Measurements from ENCODE around the gene LSM12.

LSM12 gene

GRCh38 chr17:44097110-44097958 is 30.9 kb upstream of the LSM12 start:
- no peak for DNase-seq (ENCODE audit: extremely low read depth, insufficient read length)
- no peaks in the 10 kb centered on the region for H3K27me3 ChIP-seq (replicated peaks; ENCODE audit: control insufficient read depth, insufficient read depth, low read length)
- H3K4me3 ChIP-seq (replicated peaks; ENCODE audit: low read depth, low read length) = no peak overlapping the region
- peaks cover 3% of the 10 kb centered on the region for H3K36me3 ChIP-seq (ENCODE audit: control insufficient read depth, insufficient read depth, low read length)
- TF ChIP-seq CTCF (IDR thresholded peaks at IDR 0.05; ENCODE audit: insufficient read depth, low read length, poor library complexity, severe bottlenecking) = no peak

GRCh38 chr17:44095647-44096496 is 29.4 kb upstream of the LSM12 start:
- Histone ChIP-seq H3K4me3 (replicated peaks; ENCODE audit: low read depth, low read length) (no peak overlapping the region), H3K36me3 (ENCODE audit: control insufficient read depth, insufficient read depth, low read length) (peaks cover 12% of the 10 kb centered on the region), H3K27me3 (replicated peaks; ENCODE audit: control insufficient read depth, insufficient read depth, low read length) (no peaks in the 10 kb centered on the region)
- TF ChIP-seq CTCF (IDR thresholded peaks at IDR 0.05; ENCODE audit: insufficient read depth, low read length, poor library complexity, severe bottlenecking) = no peak
- DNase-seq (ENCODE audit: extremely low read depth, insufficient read length) = no peak

- Histone ChIP-seq H3K36me3 (ENCODE audit: control insufficient read depth, insufficient read depth, low read length) (peaks cover 12% of the 10 kb centered on the region), H3K4me3 (replicated peaks; ENCODE audit: low read depth, low read length) (no peak overlapping the region), H3K27me3 (replicated peaks; ENCODE audit: control insufficient read depth, insufficient read depth, low read length) (no peaks in the 10 kb centered on the region)
- no peak for DNase-seq (ENCODE audit: extremely low read depth, insufficient read length)
- no peak for TF ChIP-seq CTCF (IDR thresholded peaks at IDR 0.05; ENCODE audit: insufficient read depth, low read length, poor library complexity, severe bottlenecking)
These were observed 28.8 kb upstream of the LSM12 start for GRCh38 chr17:44095388-44095646.

DNA sequence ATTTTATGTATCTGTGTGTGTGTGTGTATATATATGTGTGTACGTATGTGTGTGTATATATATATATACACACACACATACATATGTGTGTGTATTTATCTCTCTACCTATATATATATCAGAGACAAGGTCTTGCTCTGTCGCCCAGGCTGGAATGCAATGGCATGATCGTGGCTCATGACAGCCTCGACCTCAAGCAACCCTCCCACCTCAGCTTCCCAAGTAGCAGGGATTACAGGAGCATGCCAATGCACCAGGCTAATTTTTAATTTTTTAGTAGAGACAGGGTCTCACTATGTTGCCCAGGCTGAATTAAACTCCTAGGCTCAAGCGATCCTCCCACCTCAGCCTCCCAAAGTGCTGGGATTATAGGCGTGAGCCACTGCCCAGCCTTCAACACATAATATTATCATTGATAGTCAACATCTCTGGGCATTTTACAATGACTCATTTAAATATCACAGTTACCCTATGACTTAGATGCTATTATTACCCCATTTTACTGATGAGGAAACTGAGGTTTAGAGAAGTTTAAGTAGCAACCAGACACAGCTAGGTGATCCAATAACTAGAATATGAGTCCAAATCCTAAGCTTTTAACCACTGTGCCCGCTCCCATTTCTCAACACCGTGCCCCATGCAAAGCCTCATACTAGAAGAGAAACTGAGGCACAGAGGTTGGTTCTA is 28.4 kb upstream of the LSM12 start:
- no peak for DNase-seq (ENCODE audit: extremely low read depth, insufficient read length)
- H3K27me3 ChIP-seq (replicated peaks; ENCODE audit: control insufficient read depth, insufficient read depth, low read length) = no peaks in the 10 kb centered on the region
- H3K36me3 ChIP-seq (ENCODE audit: control insufficient read depth, insufficient read depth, low read length) = peaks cover 12% of the 10 kb centered on the region
- H3K4me3 ChIP-seq (replicated peaks; ENCODE audit: low read depth, low read length) = no peak overlapping the region
- TF ChIP-seq CTCF (IDR thresholded peaks at IDR 0.05; ENCODE audit: insufficient read depth, low read length, poor library complexity, severe bottlenecking) = no peak

GRCh38 chr17:44093231-44093900 is 26.9 kb upstream of the LSM12 start:
- Histone ChIP-seq H3K36me3 (ENCODE audit: control insufficient read depth, insufficient read depth, low read length) (peaks cover 14% of the 10 kb centered on the region), H3K4me3 (replicated peaks; ENCODE audit: low read depth, low read length) (no peak overlapping the region), H3K27me3 (replicated peaks; ENCODE audit: control insufficient read depth, insufficient read depth, low read length) (no peaks in the 10 kb centered on the region)
- no peak for TF ChIP-seq CTCF (IDR thresholded peaks at IDR 0.05; ENCODE audit: insufficient read depth, low read length, poor library complexity, severe bottlenecking)
- DNase-seq (ENCODE audit: extremely low read depth, insufficient read length) = no peak

All from GM06990 (cell line).